Measurements from ENCODE around the gene MOG. TPM values are rescaled to one million over a fixed set of nuclear protein-coding genes. Genes with fewer than 3 reads are reported as not detected.

The MOG gene
- total RNA-seq, 1 donor from 2014 or later, result not detected

- no peak overlapping the region for H3K27ac Mint-ChIP-seq (ENCODE audit: unreplicated experiment)
- no peaks in the 10 kb centered on the region for H3K9me3 Mint-ChIP-seq (ENCODE audit: unreplicated experiment)
- H3K36me3 Mint-ChIP-seq (ENCODE audit: low read depth, unreplicated experiment), result peaks cover 6% of the 10 kb centered on the region
- no peak for DNase-seq (ENCODE audit: low spot score)
- peaks cover 21% of the 10 kb centered on the region for H3K4me1 Mint-ChIP-seq (ENCODE audit: unreplicated experiment)
- no peak overlapping the region for H3K4me3 Mint-ChIP-seq (ENCODE audit: unreplicated experiment)
- TF ChIP-seq CTCF (IDR thresholded peaks at IDR 0.05; ENCODE audit: unreplicated experiment), result no peak
- peaks cover 6% of the 10 kb centered on the region for H3K27me3 Mint-ChIP-seq (ENCODE audit: unreplicated experiment)
Observed at GRCh38 chr6:29673161-29673560, 16.3 kb downstream of the MOG start.

GRCh38 chr6:29674008-29674407 is 17.1 kb downstream of the MOG start:
- Mint-ChIP-seq H3K4me1 (ENCODE audit: unreplicated experiment) (peaks cover 23% of the 10 kb centered on the region), H3K27ac (ENCODE audit: unreplicated experiment) (no peak overlapping the region)

GRCh38 chr6:29675561-29675960 is 18.7 kb downstream of the MOG start:
- H3K4me1 Mint-ChIP-seq (ENCODE audit: unreplicated experiment), result peaks cover 29% of the 10 kb centered on the region
- H3K4me3 Mint-ChIP-seq (ENCODE audit: unreplicated experiment), result no peak overlapping the region
- H3K9me3 Mint-ChIP-seq (ENCODE audit: unreplicated experiment), result no peaks in the 10 kb centered on the region
- H3K27me3 Mint-ChIP-seq (ENCODE audit: unreplicated experiment), result peaks cover 6% of the 10 kb centered on the region
- no peak for DNase-seq (ENCODE audit: low spot score)
- no peak overlapping the region for H3K27ac Mint-ChIP-seq (ENCODE audit: unreplicated experiment)
- peaks cover 6% of the 10 kb centered on the region for H3K36me3 Mint-ChIP-seq (ENCODE audit: low read depth, unreplicated experiment)
- no peak for TF ChIP-seq CTCF (IDR thresholded peaks at IDR 0.05; ENCODE audit: unreplicated experiment)

More at GRCh38 chr6:29674008-29674407, 17.1 kb downstream of the MOG start:
- Mint-ChIP-seq H3K36me3 (ENCODE audit: low read depth, unreplicated experiment) (peaks cover 6% of the 10 kb centered on the region), H3K27me3 (ENCODE audit: unreplicated experiment) (peaks cover 6% of the 10 kb centered on the region), H3K9me3 (ENCODE audit: unreplicated experiment) (no peaks in the 10 kb centered on the region), H3K4me3 (ENCODE audit: unreplicated experiment) (no peak overlapping the region)
- DNase-seq (ENCODE audit: low spot score), result no peak
- TF ChIP-seq CTCF (IDR thresholded peaks at IDR 0.05; ENCODE audit: unreplicated experiment), result no peak

GRCh38 chr6:29676981-29677601 is 20.2 kb downstream of the MOG start:
- TF ChIP-seq CTCF (IDR thresholded peaks at IDR 0.05; ENCODE audit: unreplicated experiment), result no peak
- Mint-ChIP-seq H3K27me3 (ENCODE audit: unreplicated experiment) (peaks cover 6% of the 10 kb centered on the region), H3K27ac (ENCODE audit: unreplicated experiment) (peak overlapping the region; percentile 96), H3K4me3 (ENCODE audit: unreplicated experiment) (no peak overlapping the region), H3K4me1 (ENCODE audit: unreplicated experiment) (peaks cover 29% of the 10 kb centered on the region), H3K9me3 (ENCODE audit: unreplicated experiment) (no peaks in the 10 kb centered on the region), H3K36me3 (ENCODE audit: low read depth, unreplicated experiment) (peaks cover 6% of the 10 kb centered on the region)
- no peak for DNase-seq (ENCODE audit: low spot score)

- DNase-seq (ENCODE audit: low spot score), result no peak
- Mint-ChIP-seq H3K27me3 (ENCODE audit: unreplicated experiment) (peaks cover 6% of the 10 kb centered on the region), H3K4me1 (ENCODE audit: unreplicated experiment) (peaks cover 29% of the 10 kb centered on the region), H3K27ac (ENCODE audit: unreplicated experiment) (no peak overlapping the region), H3K36me3 (ENCODE audit: low read depth, unreplicated experiment) (peaks cover 6% of the 10 kb centered on the region), H3K4me3 (ENCODE audit: unreplicated experiment) (no peak overlapping the region), H3K9me3 (ENCODE audit: unreplicated experiment) (no peaks in the 10 kb centered on the region)
- no peak for TF ChIP-seq CTCF (IDR thresholded peaks at IDR 0.05; ENCODE audit: unreplicated experiment)
Observed at GRCh38 chr6:29678114-29678513, 21.2 kb downstream of the MOG start.

Measured in endothelial cell (in vitro differentiated cells).